ENCODE measurements around the gene COMMD1. TPM values are rescaled to one million over a fixed set of nuclear protein-coding genes. Genes with fewer than 3 reads are reported as not detected.
"Not testable (repeated sequence)": the region's sequence is repeated elsewhere in the genome, so short reads cannot be mapped to it uniquely, and the experiment has no call there.

The COMMD1 gene
- total RNA-seq, 4 donors from 2014 or later: 76.0 to 132 (median 100) TPM

DNA sequence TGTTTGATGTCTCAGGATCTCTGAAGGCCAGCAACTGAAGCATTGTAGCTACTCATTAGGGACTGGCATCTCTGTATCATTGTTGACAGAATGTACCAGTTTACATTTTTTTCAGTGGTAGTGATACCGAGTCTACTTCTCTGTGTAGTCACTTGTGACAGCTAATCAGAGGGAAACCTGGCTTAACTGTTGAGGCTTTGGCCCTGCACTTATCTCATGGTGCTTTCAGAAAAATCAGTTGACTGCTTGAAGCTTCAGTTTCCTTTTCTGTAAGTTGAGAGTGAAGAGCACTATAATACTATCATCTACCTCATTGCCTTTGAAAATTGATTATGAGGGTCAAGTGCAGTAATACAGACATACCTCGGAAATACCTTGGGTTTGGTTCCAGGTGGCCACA, 90.0 kb downstream of the COMMD1 start:
- 45 to 57% methylated on average over 2 of the region's 2 CpGs for WGBS, 2 donors
- intact Hi-C loops (cut with DNase I): no loop called here

DNA sequence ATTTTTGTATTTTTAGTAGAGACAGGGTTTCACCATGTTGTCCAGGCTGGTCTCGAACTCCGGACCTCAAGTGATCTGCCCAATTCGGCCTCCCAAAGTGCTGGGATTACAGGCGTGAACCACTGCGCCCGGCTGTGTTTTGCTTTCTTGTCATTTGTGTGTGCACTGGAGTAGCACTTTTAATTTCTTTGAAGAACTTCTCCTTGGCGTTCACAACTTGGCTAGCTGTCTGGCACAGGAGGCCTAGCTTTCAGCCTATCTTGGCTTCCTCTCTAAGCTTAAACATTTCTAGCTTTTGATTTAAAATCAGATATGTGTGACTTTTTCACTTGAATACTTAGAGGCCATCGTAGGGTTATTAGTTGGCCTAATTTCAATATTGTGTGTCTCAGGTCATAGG, 93.0 kb downstream of the COMMD1 start:
- DNase-seq: peak; percentile 39 to 55
- no peak for TF ChIP-seq POLR2A (IDR thresholded peaks at IDR 0.05)
- TF ChIP-seq, protein P1, sequence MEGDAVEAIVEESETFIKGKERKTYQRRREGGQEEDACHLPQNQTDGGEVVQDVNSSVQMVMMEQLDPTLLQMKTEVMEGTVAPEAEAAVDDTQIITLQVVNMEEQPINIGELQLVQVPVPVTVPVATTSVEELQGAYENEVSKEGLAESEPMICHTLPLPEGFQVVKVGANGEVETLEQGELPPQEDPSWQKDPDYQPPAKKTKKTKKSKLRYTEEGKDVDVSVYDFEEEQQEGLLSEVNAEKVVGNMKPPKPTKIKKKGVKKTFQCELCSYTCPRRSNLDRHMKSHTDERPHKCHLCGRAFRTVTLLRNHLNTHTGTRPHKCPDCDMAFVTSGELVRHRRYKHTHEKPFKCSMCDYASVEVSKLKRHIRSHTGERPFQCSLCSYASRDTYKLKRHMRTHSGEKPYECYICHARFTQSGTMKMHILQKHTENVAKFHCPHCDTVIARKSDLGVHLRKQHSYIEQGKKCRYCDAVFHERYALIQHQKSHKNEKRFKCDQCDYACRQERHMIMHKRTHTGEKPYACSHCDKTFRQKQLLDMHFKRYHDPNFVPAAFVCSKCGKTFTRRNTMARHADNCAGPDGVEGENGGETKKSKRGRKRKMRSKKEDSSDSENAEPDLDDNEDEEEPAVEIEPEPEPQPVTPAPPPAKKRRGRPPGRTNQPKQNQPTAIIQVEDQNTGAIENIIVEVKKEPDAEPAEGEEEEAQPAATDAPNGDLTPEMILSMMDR (IDR thresholded peaks at IDR 0.05): no peak
- H3K27me3 ChIP-seq: no peaks in the 10 kb centered on the region
- peaks cover 14 to 29% of the 10 kb centered on the region in 2 donors for H3K4me1 ChIP-seq
- H3K9me3 ChIP-seq: no peaks in the 10 kb centered on the region
- peak overlapping the region; percentile 19 to 50 (median 19) for H3K27ac ChIP-seq
- intact Hi-C loops (cut with DNase I): no loop called here
- H3K4me3 ChIP-seq (replicated peaks in 1 of 3): no peak overlapping the region
- H3K36me3 ChIP-seq: no peaks in the 10 kb centered on the region
- WGBS, 2 donors: 34 to 37% methylated on average over 8 of the region's 8 CpGs

More for the DNA sequence above, 90.0 kb downstream of the COMMD1 start:
- H3K36me3 ChIP-seq: no peaks in the 10 kb centered on the region
- no peaks in the 10 kb centered on the region for H3K9me3 ChIP-seq
- H3K4me1 ChIP-seq: peaks cover 14 to 33% of the 10 kb centered on the region in 2 donors
- no peak for TF ChIP-seq POLR2A (IDR thresholded peaks at IDR 0.05)
- TF ChIP-seq, protein P1 (IDR thresholded peaks at IDR 0.05): no peak
- no peaks in the 10 kb centered on the region for H3K27me3 ChIP-seq
- H3K4me3 ChIP-seq (replicated peaks in 1 of 3): no peak overlapping the region
- peak overlapping the region; percentile 7 to 19 (median 17) for H3K27ac ChIP-seq
- no peak for DNase-seq

DNA sequence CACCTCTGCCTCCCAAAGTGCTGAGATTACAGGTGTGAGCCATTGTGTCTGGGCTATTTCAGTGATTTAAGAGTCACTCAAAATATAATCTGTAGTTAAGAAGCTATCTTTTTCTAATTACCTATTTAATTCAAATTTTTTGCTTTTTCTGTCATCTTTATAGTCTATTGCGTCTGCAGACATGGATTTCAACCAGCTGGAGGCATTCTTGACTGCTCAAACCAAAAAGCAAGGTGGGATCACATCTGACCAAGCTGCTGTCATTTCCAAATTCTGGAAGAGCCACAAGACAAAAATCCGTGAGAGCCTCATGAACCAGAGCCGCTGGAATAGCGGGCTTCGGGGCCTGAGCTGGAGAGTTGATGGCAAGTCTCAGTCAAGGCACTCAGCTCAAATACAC, 95.1 kb downstream of the COMMD1 start:
- no peaks in the 10 kb centered on the region for H3K27me3 ChIP-seq
- DNase-seq: no peak
- H3K9me3 ChIP-seq: no peaks in the 10 kb centered on the region
- intact Hi-C loops (cut with DNase I): loop anchor here (5.0 kb wide), 1 partner anchor 292 kb away; no protein-coding TSS in a partner anchor
- peaks cover 14 to 26% of the 10 kb centered on the region in 2 donors for H3K4me1 ChIP-seq
- H3K27ac ChIP-seq: peak overlapping the region in 2 of 3 donors; percentile 4 to 30
- WGBS, 2 donors: 94 to 100% methylated on average over 5 of the region's 5 CpGs
- H3K36me3 ChIP-seq: no peaks in the 10 kb centered on the region
- TF ChIP-seq, protein P1 (IDR thresholded peaks at IDR 0.05): no peak
- no peak for TF ChIP-seq POLR2A (IDR thresholded peaks at IDR 0.05)
- H3K4me3 ChIP-seq (replicated peaks in 1 of 3): no peak overlapping the region

DNA sequence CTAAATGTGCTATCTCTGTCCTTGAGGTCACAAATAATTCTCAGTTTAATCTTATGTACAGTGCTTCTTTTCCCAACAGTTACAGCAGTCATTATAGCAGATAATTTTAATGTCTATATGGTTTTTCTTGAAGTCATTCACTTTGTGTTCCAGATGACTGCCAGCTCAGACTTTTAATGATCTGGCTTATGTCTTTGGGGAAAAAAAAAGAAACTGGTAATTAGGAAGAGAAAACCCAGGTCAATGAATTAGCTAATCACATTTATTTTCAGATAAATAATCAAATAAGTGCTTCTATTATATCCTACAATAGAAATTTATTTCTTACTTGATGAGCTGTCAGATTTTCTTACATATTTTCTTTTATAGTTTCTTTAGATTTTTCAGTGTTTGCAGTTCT, 96.0 kb downstream of the COMMD1 start:
- peak overlapping the region in 2 of 3 donors; percentile 26 to 30 for H3K27ac ChIP-seq
- intact Hi-C loops (cut with DNase I): loop anchor here (5.0 kb wide), 1 partner anchor 291 kb away; no protein-coding TSS in a partner anchor
- TF ChIP-seq POLR2A (IDR thresholded peaks at IDR 0.05): no peak
- TF ChIP-seq, protein P1 (IDR thresholded peaks at IDR 0.05): no peak
- no peak for DNase-seq
- no peaks in the 10 kb centered on the region for H3K36me3 ChIP-seq
- H3K4me1 ChIP-seq: peaks cover 9 to 17% of the 10 kb centered on the region in 2 donors
- H3K27me3 ChIP-seq: no peaks in the 10 kb centered on the region
- H3K9me3 ChIP-seq: no peaks in the 10 kb centered on the region
- no peak overlapping the region for H3K4me3 ChIP-seq (replicated peaks in 1 of 3)

DNA sequence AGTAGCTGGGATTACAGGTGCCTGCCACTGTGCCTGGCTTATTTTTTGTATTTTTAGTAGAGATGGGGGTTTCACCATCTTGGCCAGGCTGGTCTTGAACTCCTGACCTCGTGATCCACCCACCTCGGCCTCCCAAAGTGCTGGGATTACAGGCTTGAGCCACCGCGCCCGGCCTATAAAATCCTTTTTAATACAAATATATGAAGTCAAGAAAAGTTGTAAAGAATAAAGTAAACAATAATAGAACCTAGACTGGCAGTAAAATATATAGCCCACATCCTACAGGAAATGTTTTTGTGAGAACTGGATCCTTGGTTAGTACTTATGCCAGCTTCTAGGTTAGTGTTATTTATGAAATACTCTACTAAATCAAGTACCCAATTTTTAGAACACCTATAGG, 99.0 kb downstream of the COMMD1 start:
- not testable (repeated sequence) for H3K9me3 ChIP-seq; DNase-seq; H3K4me1 ChIP-seq; H3K36me3 ChIP-seq; H3K27me3 ChIP-seq; H3K4me3 ChIP-seq (replicated peaks in 1 of 3)
- intact Hi-C loops (cut with DNase I): loop anchor here (5.0 kb wide), 1 partner anchor 288 kb away; no protein-coding TSS in a partner anchor
- WGBS, 2 donors: 93 to 97% methylated on average over 5 of the region's 5 CpGs
- peak overlapping the region; percentile 6 to 76 (median 64) for H3K27ac ChIP-seq

Data from thyroid gland (tissue), 4 donors.